GM12878 (cell line): ENCODE data around the gene FAM124B. TPM values are rescaled to one million over a fixed set of nuclear protein-coding genes. Genes with fewer than 3 reads are reported as not detected.

Experiments
- ATAC-seq: fragments of 200-7000 bp; cut with Tn5 transposase; 3 replicates; pipeline ENCODE4 v1.9.1; 2020; ENCODE audit warnings: mild to moderate bottlenecking, moderate library complexity
- BruUV-seq: library from RNA; stranded (reverse); fragments of 400-500 nt; replicated peaks from 2 replicates; lab custom pipeline; 2021; lab: Mats Ljungman, UMichigan
- CTCF ChIA-PET: fragments of 300-600 bp; sonication (Branson Sonifier 250); formaldehyde crosslinking; extraction: SDS; loops from one replicate; lab custom pipeline; 2021; ENCODE audit warnings: inconsistent platforms; lab: Yijun Ruan, JAX
- POLR2A ChIA-PET: fragments of 350-600 bp; formaldehyde crosslinking; extraction: SDS; loops from one replicate; lab custom pipeline; 2021; ENCODE audit warnings: inconsistent platforms; lab: Charles Lee
- RAD21 ChIA-PET: fragments of 300-600 bp; sonication (Branson Sonifier 250); formaldehyde crosslinking; loops from one replicate; lab custom pipeline; 2023; ENCODE audit warnings: antibody characterized with exemption; ENCODE audit not compliant: unreplicated experiment; lab: Charles Lee
- SMC1A ChIA-PET: fragments of 300-600 bp; sonication (Branson Sonifier 250); formaldehyde crosslinking; loops from one replicate; lab custom pipeline; 2023; ENCODE audit not compliant: unreplicated experiment, uncharacterized antibody; lab: Charles Lee
- DNase-seq: peaks from one replicate; pipeline ENCODE4 v3.0.0-alpha.2; 2011; ENCODE audit warnings: low read depth, low spot score
- FAIRE-seq: peaks from 3 replicates; lab custom pipeline; 2011; peaks lifted over from hg19 to GRCh38; lab: Jason Lieb, UNC
- H2AFZ ChIP-seq: 2 replicates; pipeline ENCODE4 v1.6.0; 2011; ENCODE audit warnings: low read depth, low read length, control low read depth; ENCODE audit not compliant: control insufficient read depth
- H3K27ac ChIP-seq: 2 replicates; pipeline ENCODE4 v1.5.1; 2011; ENCODE audit warnings: control low read depth; ENCODE audit not compliant: control insufficient read depth, insufficient read depth
- H3K27me3 ChIP-seq, 2 experiments: replicated peaks in 1 of 2; 2 replicates each; pipeline versions ENCODE4 v1.6.0 to v1.6.1; 2011; ENCODE audit warnings: low read length in 1 of 2; ENCODE audit not compliant: control insufficient read depth in 2 of 2, insufficient read depth in 2 of 2
- H3K36me3 ChIP-seq, 2 experiments: 2 replicates each; pipeline ENCODE4 v1.5.1; 2011; ENCODE audit warnings: low read length in 1 of 2; ENCODE audit not compliant: control insufficient read depth in 2 of 2, insufficient read depth in 2 of 2
- H3K4me1 ChIP-seq: 2 replicates; pipeline ENCODE4 v1.6.1; 2011; ENCODE audit warnings: mild to moderate bottlenecking, low read length, moderate library complexity, mixed read lengths; ENCODE audit not compliant: control insufficient read depth, insufficient read depth
- H3K4me2 ChIP-seq: 2 replicates; pipeline ENCODE4 v1.6.0; 2011; ENCODE audit warnings: control low read depth; ENCODE audit not compliant: control insufficient read depth, insufficient read depth
- H3K4me3 ChIP-seq: fragments of 200-600 bp; sonication (generic); 2 replicates; pipeline ENCODE4 v1.5.1; 2016
- H3K79me2 ChIP-seq: 2 replicates; pipeline ENCODE4 v1.6.0; 2011; ENCODE audit warnings: low read length; ENCODE audit not compliant: control insufficient read depth, insufficient read depth
- H3K9ac ChIP-seq: 2 replicates; pipeline ENCODE4 v1.8.0; 2011; ENCODE audit warnings: low read length, control low read depth, mixed read lengths; ENCODE audit not compliant: control insufficient read depth, insufficient read depth
- H3K9me3 ChIP-seq: replicated peaks from 3 replicates; pipeline ENCODE4 v1.5.1; 2011; ENCODE audit warnings: mild to moderate bottlenecking, low read length; ENCODE audit not compliant: control insufficient read depth, insufficient read depth
- H4K20me1 ChIP-seq: 2 replicates; pipeline ENCODE4 v1.6.0; 2011; ENCODE audit not compliant: control insufficient read depth, insufficient read depth
- ATF2 ChIP-seq: IDR thresholded peaks from 2 replicates; pipeline ENCODE4 v1.6.1; 2012; ENCODE audit warnings: low read length, inconsistent platforms
- CREM ChIP-seq: IDR thresholded peaks from 2 replicates; pipeline ENCODE4 v1.6.1; 2014; ENCODE audit warnings: antibody characterized with exemption, low read depth
- MTA2 ChIP-seq: fragments of 450-650 bp; IDR thresholded peaks from 2 replicates; pipeline ENCODE4 v1.6.1; 2016; ENCODE audit warnings: low read depth, mild to moderate bottlenecking, moderate library complexity
- NFYA ChIP-seq: IDR thresholded peaks from 2 replicates; pipeline ENCODE4 v1.6.1; 2011; ENCODE audit warnings: low read depth, mild to moderate bottlenecking, low read length, improper control_type of control experiment, borderline replicate concordance
- PAX8 ChIP-seq: fragments of 450-650 bp; IDR thresholded peaks from 2 replicates; pipeline ENCODE4 v1.6.1; 2017; ENCODE audit warnings: mild to moderate bottlenecking, moderate library complexity
- SMAD5 ChIP-seq: IDR thresholded peaks from 2 replicates; pipeline ENCODE4 v1.6.1; 2016; ENCODE audit warnings: antibody characterized with exemption, low read depth
- SREBF2 ChIP-seq: IDR thresholded peaks from 2 replicates; pipeline ENCODE4 v1.6.1; 2012; ENCODE audit warnings: mild to moderate bottlenecking, low read length
- SRF ChIP-seq, 2 experiments: IDR thresholded peaks; 2 replicates each; pipeline ENCODE4 v1.6.1; 2011; ENCODE audit warnings: low read depth in 2 of 2, low read length in 2 of 2, mild to moderate bottlenecking in 1 of 2, moderate library complexity in 1 of 2
- TAF1 ChIP-seq: IDR thresholded peaks from 2 replicates; pipeline ENCODE4 v1.6.1; 2011; ENCODE audit warnings: mild to moderate bottlenecking, low read depth, low read length, borderline replicate concordance
- YBX1 ChIP-seq: fragments of 450-650 bp; IDR thresholded peaks from 2 replicates; pipeline ENCODE4 v1.6.1; 2016; ENCODE audit warnings: antibody characterized with exemption
- ZSCAN29 ChIP-seq: fragments of 450-650 bp; IDR thresholded peaks from 2 replicates; pipeline ENCODE4 v1.6.1; 2017; ENCODE audit warnings: mild to moderate bottlenecking, moderate library complexity
- WGBS: methylation state at CpG from one replicate; pipeline ENCODE4 v1.1.6; 2016; ENCODE audit warnings: low lambda C conversion rate; ENCODE audit not compliant: insufficient replicate concordance, insufficient coverage; ENCODE audit errors: missing lambda C conversion rate; 5-methylcytosine and 5-hydroxymethylcytosine counted together
- in situ Hi-C: fragments of 300-500 bp; cut with MboI; formaldehyde crosslinking; loops from 9 replicates; pipeline ENCODE4 v1.14.3; 2018; ENCODE audit warnings: mixed read lengths
- intact Hi-C: fragments of 100-400 bp; cut with micrococcal nuclease; formaldehyde crosslinking; loops from one replicate; pipeline ENCODE4 v1.14.2; 2022; ENCODE audit not compliant: unreplicated experiment
- polyA plus RNA-seq, 11 experiments: library from polyadenylated mRNA; depleted of rRNA in 4 of 11; unstranded in 6 of 11; stranded (reverse) in 5 of 11; fragments of >200 nt; fragmentation: Nextera tagmentation in 4 of 11; fragmentation: Illumina TruSeq in 1 of 11; extraction: Ambion mirVana in 4 of 11; extraction: Trizol in 1 of 11; gene quantifications; 1 replicate in 1 of 11; 2 replicates in 10 of 11; pipeline versions ENCODE4 v1.2.1 to v1.2.3, GENCODE V29; 2011 to 2016; ENCODE audit warnings: inconsistent platforms in 2 of 11, missing spikeins in 2 of 11, low read depth in 1 of 11
- total RNA-seq, 4 experiments: library from RNA; depleted of rRNA in 3 of 4; stranded (reverse); fragments of >200 nt in 3 of 4; fragmentation: Illumina TruSeq in 1 of 4; extraction: Trizol in 1 of 4; gene quantifications; 2 replicates each; pipeline versions ENCODE4 v1.2.1 to v1.2.3, GENCODE V29; 2013 to 2021
- TF ChIP-seq, protein P1 (sequence below): fragments of 450-650 bp; IDR thresholded peaks from 2 replicates; pipeline ENCODE4 v1.6.1; 2017; ENCODE audit warnings: mild to moderate bottlenecking, moderate library complexity
- TF ChIP-seq, protein P2 (sequence below): fragments of 450-650 bp; conservative IDR thresholded peaks from 2 replicates; pipeline ENCODE4 v1.6.1; 2017; ENCODE audit warnings: mild to moderate bottlenecking, moderate library complexity
- TF ChIP-seq, protein P3 (sequence below): fragments of 450-650 bp; IDR thresholded peaks from 2 replicates; pipeline ENCODE4 v1.6.1; 2017; ENCODE audit warnings: low read depth, mild to moderate bottlenecking, moderate library complexity

Gene FAM124B
- total and polyA plus RNA-seq, 10 of the 15 experiments (the other 5 are each of a cell fraction or from before 2014, with no cell fraction given), result not detected

GRCh38 chr2:224392545-224392944 lies 9.4 kb downstream of the FAM124B start (continued):
- TF ChIP-seq, protein P1, sequence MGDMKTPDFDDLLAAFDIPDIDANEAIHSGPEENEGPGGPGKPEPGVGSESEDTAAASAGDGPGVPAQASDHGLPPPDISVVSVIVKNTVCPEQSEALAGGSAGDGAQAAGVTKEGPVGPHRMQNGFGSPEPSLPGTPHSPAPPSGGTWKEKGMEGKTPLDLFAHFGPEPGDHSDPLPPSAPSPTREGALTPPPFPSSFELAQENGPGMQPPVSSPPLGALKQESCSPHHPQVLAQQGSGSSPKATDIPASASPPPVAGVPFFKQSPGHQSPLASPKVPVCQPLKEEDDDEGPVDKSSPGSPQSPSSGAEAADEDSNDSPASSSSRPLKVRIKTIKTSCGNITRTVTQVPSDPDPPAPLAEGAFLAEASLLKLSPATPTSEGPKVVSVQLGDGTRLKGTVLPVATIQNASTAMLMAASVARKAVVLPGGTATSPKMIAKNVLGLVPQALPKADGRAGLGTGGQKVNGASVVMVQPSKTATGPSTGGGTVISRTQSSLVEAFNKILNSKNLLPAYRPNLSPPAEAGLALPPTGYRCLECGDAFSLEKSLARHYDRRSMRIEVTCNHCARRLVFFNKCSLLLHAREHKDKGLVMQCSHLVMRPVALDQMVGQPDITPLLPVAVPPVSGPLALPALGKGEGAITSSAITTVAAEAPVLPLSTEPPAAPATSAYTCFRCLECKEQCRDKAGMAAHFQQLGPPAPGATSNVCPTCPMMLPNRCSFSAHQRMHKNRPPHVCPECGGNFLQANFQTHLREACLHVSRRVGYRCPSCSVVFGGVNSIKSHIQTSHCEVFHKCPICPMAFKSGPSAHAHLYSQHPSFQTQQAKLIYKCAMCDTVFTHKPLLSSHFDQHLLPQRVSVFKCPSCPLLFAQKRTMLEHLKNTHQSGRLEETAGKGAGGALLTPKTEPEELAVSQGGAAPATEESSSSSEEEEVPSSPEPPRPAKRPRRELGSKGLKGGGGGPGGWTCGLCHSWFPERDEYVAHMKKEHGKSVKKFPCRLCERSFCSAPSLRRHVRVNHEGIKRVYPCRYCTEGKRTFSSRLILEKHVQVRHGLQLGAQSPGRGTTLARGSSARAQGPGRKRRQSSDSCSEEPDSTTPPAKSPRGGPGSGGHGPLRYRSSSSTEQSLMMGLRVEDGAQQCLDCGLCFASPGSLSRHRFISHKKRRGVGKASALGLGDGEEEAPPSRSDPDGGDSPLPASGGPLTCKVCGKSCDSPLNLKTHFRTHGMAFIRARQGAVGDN, result no peak

GRCh38 chr2:224389317-224389716 lies 12.6 kb downstream of the FAM124B start:
- CTCF ChIA-PET, result interaction anchor here (0.6 kb wide), 1 partner anchor 18 kb away, joined by 3 read pairs; no protein-coding TSS in a partner anchor
- Histone ChIP-seq H3K36me3 (no peaks in the 10 kb centered on the region), H4K20me1 (no peaks in the 10 kb centered on the region), H3K4me2 (no peak overlapping the region), H3K27ac (no peak overlapping the region), H3K27me3 (no peaks in the 10 kb centered on the region), H3K9ac (no peak overlapping the region), H3K4me3 (no peak overlapping the region), H2AFZ (no peak overlapping the region), H3K9me3 (no peaks in the 10 kb centered on the region), H3K79me2 (no peaks in the 10 kb centered on the region), H3K4me1 (no peaks in the 10 kb centered on the region)
- RAD21 ChIA-PET, result no interaction called here
- intact Hi-C loops, result no loop called here
- 39% methylated on average over 5 of the region's 5 CpGs for WGBS
- SMC1A ChIA-PET, result no interaction called here
- BruUV-seq, result no TSS peak
- no peak for TF ChIP-seq SREBF2
- TF ChIP-seq, protein P2, sequence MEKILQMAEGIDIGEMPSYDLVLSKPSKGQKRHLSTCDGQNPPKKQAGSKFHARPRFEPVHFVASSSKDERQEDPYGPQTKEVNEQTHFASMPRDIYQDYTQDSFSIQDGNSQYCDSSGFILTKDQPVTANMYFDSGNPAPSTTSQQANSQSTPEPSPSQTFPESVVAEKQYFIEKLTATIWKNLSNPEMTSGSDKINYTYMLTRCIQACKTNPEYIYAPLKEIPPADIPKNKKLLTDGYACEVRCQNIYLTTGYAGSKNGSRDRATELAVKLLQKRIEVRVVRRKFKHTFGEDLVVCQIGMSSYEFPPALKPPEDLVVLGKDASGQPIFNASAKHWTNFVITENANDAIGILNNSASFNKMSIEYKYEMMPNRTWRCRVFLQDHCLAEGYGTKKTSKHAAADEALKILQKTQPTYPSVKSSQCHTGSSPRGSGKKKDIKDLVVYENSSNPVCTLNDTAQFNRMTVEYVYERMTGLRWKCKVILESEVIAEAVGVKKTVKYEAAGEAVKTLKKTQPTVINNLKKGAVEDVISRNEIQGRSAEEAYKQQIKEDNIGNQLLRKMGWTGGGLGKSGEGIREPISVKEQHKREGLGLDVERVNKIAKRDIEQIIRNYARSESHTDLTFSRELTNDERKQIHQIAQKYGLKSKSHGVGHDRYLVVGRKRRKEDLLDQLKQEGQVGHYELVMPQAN, result no peak
- no peak for TF ChIP-seq CREM
- TF ChIP-seq TAF1, result no peak
- TF ChIP-seq YBX1, result no peak
- no peak for TF ChIP-seq NFYA
- TF ChIP-seq PAX8, result no peak
- TF ChIP-seq ATF2, result no peak
- no peak for TF ChIP-seq ZSCAN29
- TF ChIP-seq SRF (IDR thresholded peaks at IDR 0.05; ENCODE audit: low read depth in 2 of 2, low read length in 2 of 2), result no peak
- TF ChIP-seq, protein P3, sequence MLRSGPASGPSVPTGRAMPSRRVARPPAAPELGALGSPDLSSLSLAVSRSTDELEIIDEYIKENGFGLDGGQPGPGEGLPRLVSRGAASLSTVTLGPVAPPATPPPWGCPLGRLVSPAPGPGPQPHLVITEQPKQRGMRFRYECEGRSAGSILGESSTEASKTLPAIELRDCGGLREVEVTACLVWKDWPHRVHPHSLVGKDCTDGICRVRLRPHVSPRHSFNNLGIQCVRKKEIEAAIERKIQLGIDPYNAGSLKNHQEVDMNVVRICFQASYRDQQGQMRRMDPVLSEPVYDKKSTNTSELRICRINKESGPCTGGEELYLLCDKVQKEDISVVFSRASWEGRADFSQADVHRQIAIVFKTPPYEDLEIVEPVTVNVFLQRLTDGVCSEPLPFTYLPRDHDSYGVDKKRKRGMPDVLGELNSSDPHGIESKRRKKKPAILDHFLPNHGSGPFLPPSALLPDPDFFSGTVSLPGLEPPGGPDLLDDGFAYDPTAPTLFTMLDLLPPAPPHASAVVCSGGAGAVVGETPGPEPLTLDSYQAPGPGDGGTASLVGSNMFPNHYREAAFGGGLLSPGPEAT, result no peak
- TF ChIP-seq MTA2, result no peak
- no peak for TF ChIP-seq SMAD5
- POLR2A ChIA-PET, result no interaction called here
- ATAC-seq (no peak), DNase-seq (no peak), FAIRE-seq (no peak)
- in situ Hi-C loops, result no loop called here
